Osteoblast (primary cell): ENCODE data around the gene ZRANB1. TPM values are rescaled to one million over a fixed set of nuclear protein-coding genes. Genes with fewer than 3 reads are reported as not detected.
A peak's percentile ranks its signal among the peaks of the same experiment; 100 is the strongest.

Experiments used
- DNase-seq: peaks from one replicate; pipeline ENCODE4 v3.0.0; 2011; ENCODE audit warnings: low spot score, mixed read lengths; ENCODE audit not compliant: insufficient read length; ENCODE audit errors: missing footprints
- H2AFZ ChIP-seq: 2 replicates; pipeline ENCODE4 v1.6.0; 2011; ENCODE audit warnings: mild to moderate bottlenecking, low read length
- H3K27ac ChIP-seq: 2 replicates; pipeline ENCODE4 v1.5.1; 2011; ENCODE audit warnings: mild to moderate bottlenecking, low read depth, low read length, moderate library complexity
- H3K27me3 ChIP-seq: 2 replicates; pipeline ENCODE4 v1.6.0; 2012; ENCODE audit warnings: mild to moderate bottlenecking, control low read depth, inconsistent platforms, low read length, moderate library complexity; ENCODE audit not compliant: insufficient read depth
- H3K36me3 ChIP-seq: 2 replicates; pipeline ENCODE4 v1.5.1; 2011; ENCODE audit warnings: mild to moderate bottlenecking, low read length, control low read depth, moderate library complexity; ENCODE audit not compliant: insufficient read depth
- H3K4me1 ChIP-seq: 2 replicates; pipeline ENCODE4 v1.5.1; 2011; ENCODE audit warnings: mild to moderate bottlenecking, low read length, control low read depth, moderate library complexity; ENCODE audit not compliant: insufficient read depth
- H3K4me2 ChIP-seq: 2 replicates; pipeline ENCODE4 v1.6.0; 2011; ENCODE audit warnings: mild to moderate bottlenecking, low read length; ENCODE audit not compliant: insufficient read depth
- H3K4me3 ChIP-seq: fragments of 200-600 bp; sonication (generic); 3 replicates; pipeline ENCODE4 v1.5.1; 2012; ENCODE audit warnings: mild to moderate bottlenecking, low read length, inconsistent platforms; ENCODE audit not compliant: insufficient read depth
- H3K79me2 ChIP-seq: 2 replicates; pipeline ENCODE4 v1.6.0; 2012; ENCODE audit warnings: mild to moderate bottlenecking, low read length, control low read depth, inconsistent platforms; ENCODE audit not compliant: insufficient read depth
- H3K9me3 ChIP-seq: 2 replicates; pipeline ENCODE4 v1.5.1; 2011; ENCODE audit warnings: low read depth, low read length, control low read depth
- H4K20me1 ChIP-seq: 2 replicates; pipeline ENCODE4 v1.6.0; 2012; ENCODE audit warnings: mild to moderate bottlenecking, low read length, control low read depth; ENCODE audit not compliant: insufficient read depth
- CTCF ChIP-seq: IDR thresholded peaks from 2 replicates; pipeline ENCODE4 v1.5.1; 2011; ENCODE audit warnings: mild to moderate bottlenecking, low read depth, low read length, moderate library complexity; ENCODE audit errors: extremely low read depth
- total RNA-seq: library from RNA; depleted of rRNA; stranded (reverse); fragments of >200 nt; gene quantifications from 2 replicates; pipeline ENCODE4 v1.2.3, GENCODE V29; 2012

The ZRANB1 gene
- total RNA-seq, 1 donor = 34.7 TPM

DNA sequence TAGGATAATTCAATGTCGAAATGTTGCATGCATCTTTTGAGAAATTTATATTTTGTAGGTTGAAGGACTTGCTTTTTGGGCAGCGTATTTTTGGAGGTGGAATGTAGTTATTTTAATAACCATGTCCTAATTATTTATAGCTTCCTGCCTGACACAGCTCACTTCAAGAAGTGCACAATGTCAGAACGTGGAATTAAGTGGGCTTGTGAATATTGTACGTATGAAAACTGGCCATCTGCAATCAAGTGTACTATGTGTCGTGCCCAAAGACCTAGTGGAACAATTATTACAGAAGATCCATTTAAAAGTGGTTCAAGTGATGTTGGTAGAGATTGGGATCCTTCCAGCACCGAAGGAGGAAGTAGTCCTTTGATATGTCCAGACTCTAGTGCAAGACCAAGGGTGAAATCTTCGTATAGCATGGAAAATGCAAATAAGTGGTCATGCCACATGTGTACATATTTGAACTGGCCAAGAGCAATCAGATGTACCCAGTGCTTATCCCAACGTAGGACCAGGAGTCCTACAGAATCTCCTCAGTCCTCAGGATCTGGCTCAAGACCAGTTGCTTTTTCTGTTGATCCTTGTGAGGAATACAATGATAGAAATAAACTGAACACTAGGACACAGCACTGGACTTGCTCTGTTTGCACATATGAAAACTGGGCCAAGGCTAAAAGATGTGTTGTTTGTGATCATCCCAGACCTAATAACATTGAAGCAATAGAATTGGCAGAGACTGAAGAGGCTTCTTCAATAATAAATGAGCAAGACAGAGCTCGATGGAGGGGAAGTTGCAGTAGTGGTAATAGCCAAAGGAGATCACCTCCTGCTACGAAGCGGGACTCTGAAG lies 620 bp downstream of the ZRANB1 start:
- Histone ChIP-seq H3K4me2 (no peak overlapping the region), H3K27ac (peak overlapping the region; percentile 75), H4K20me1 (peaks cover 58% of the 10 kb centered on the region)

GRCh38 chr10:124943301-124944092 lies 1.6 kb downstream of the ZRANB1 start:
- Histone ChIP-seq H3K4me2 (peak overlapping the region; percentile 11), H3K79me2 (peaks cover 98% of the 10 kb centered on the region), H3K36me3 (peaks cover 13% of the 10 kb centered on the region), H3K27ac (peak overlapping the region; percentile 75), H4K20me1 (peaks cover 58% of the 10 kb centered on the region), H2AFZ (no peak overlapping the region), H3K9me3 (no peaks in the 10 kb centered on the region), H3K27me3 (no peaks in the 10 kb centered on the region), H3K4me3 (no peak overlapping the region), H3K4me1 (peaks cover 26% of the 10 kb centered on the region)
- no peak for TF ChIP-seq CTCF
- peak; percentile 8 for DNase-seq

More for the DNA sequence above, 620 bp downstream of the ZRANB1 start:
- H3K9me3 ChIP-seq = no peaks in the 10 kb centered on the region
- peaks cover 98% of the 10 kb centered on the region for H3K79me2 ChIP-seq
- DNase-seq = no peak
- TF ChIP-seq CTCF = no peak
- H3K36me3 ChIP-seq = peaks cover 11% of the 10 kb centered on the region
- no peaks in the 10 kb centered on the region for H3K27me3 ChIP-seq
- H3K4me1 ChIP-seq = peaks cover 26% of the 10 kb centered on the region
- H3K4me3 ChIP-seq = no peak overlapping the region
- H2AFZ ChIP-seq = no peak overlapping the region

- Histone ChIP-seq H3K36me3 (peaks cover 17% of the 10 kb centered on the region), H3K27ac (peak overlapping the region; percentile 51), H4K20me1 (peaks cover 55% of the 10 kb centered on the region), H3K9me3 (no peaks in the 10 kb centered on the region), H3K4me2 (peak overlapping the region; percentile 37), H3K4me3 (no peak overlapping the region), H3K27me3 (no peaks in the 10 kb centered on the region), H3K4me1 (peaks cover 22% of the 10 kb centered on the region), H2AFZ (no peak overlapping the region), H3K79me2 (peaks cover 96% of the 10 kb centered on the region)
- DNase-seq = no peak
- TF ChIP-seq CTCF = no peak
Observed at GRCh38 chr10:124944982-124945381, 3.1 kb downstream of the ZRANB1 start.

DNA sequence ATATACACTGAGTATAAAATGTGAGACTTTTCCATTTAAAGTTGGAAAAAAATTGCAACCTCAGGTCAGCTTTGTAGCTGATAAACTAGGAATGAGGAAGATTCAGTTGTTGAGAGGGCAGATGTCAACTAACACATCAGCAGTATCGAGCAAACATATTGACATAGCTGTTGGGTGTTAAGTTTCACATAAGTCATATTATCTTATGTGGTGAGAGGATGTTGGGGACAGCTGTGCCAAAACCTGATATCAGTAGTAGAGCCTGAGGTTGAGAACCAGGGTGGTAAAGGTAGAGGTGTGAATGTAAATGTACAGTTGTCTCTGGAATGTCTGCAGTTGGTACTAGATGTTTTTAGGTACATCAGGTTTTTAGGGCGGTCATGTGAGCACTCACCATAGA lies 5.0 kb downstream of the ZRANB1 start:
- H4K20me1 ChIP-seq = peaks cover 67% of the 10 kb centered on the region
- no peak for DNase-seq

More for the DNA sequence above, 5.0 kb downstream of the ZRANB1 start:
- Histone ChIP-seq H3K27me3 (no peaks in the 10 kb centered on the region), H3K27ac (no peak overlapping the region), H3K9me3 (no peaks in the 10 kb centered on the region), H3K4me1 (peaks cover 22% of the 10 kb centered on the region), H3K79me2 (peaks cover 96% of the 10 kb centered on the region), H3K4me2 (no peak overlapping the region), H3K4me3 (no peak overlapping the region), H2AFZ (no peak overlapping the region), H3K36me3 (peaks cover 17% of the 10 kb centered on the region)
- no peak for TF ChIP-seq CTCF
